Measurements from ENCODE around the gene PBX4. TPM values are rescaled to one million over a fixed set of nuclear protein-coding genes. Genes with fewer than 3 reads are reported as not detected.

Gene PBX4
- total and polyA plus RNA-seq, 2 donors (not counting 1 experiment from before 2014, with no cell fraction given): 11.7 TPM

- no peak overlapping the region for H2AFZ ChIP-seq (ENCODE audit: insufficient read depth, low read depth, low read length, poor library complexity, severe bottlenecking)
- intact Hi-C loops (cut with micrococcal nuclease): no loop called here
- WGBS (ENCODE audit: insufficient coverage): 52% methylated on average over 58 of the region's 59 CpGs
- H3K9ac ChIP-seq (ENCODE audit: low read length): no peak overlapping the region
- CTCF ChIA-PET: no interaction called here
- POLR2A ChIA-PET: interaction anchor here (0.6 kb wide), 1 partner anchor 101 kb away, joined by 5 read pairs; no protein-coding TSS in a partner anchor
- Mint-ChIP-seq H3K27ac (no peak overlapping the region), H3K4me3 (peak overlapping the region; percentile 56), H3K4me1 (peaks cover 25% of the 10 kb centered on the region), H3K9me3 (ENCODE audit: insufficient read depth) (no peaks in the 10 kb centered on the region), H3K27me3 (peaks cover 19% of the 10 kb centered on the region)
- H3K27me3 ChIP-seq (replicated peaks in 1 of 4; ENCODE audit: control extremely low read depth in 1 of 4, control insufficient read depth in 3 of 4, insufficient read depth in 4 of 4, low read length in 3 of 4): peaks cover 0 to 45% (median 21%) of the 10 kb centered on the region in 4 experiments
- H3K36me3 ChIP-seq (replicated peaks in 1 of 2; ENCODE audit: control extremely low read depth in 1 of 2, control insufficient read depth in 1 of 2, extremely low read depth in 1 of 2, insufficient read depth in 2 of 2, low read length in 1 of 2): no peaks in the 10 kb centered on the region
- peaks cover 39 to 41% of the 10 kb centered on the region in 2 donors for H3K4me1 ChIP-seq (ENCODE audit: control insufficient read depth in 2 of 2, insufficient read depth in 2 of 2, low read length in 2 of 2)
- no peak for TF ChIP-seq EZH2 (IDR thresholded peaks at IDR 0.05; ENCODE audit: borderline replicate concordance, insufficient read depth, low read depth, low read length, poor library complexity, severe bottlenecking)
- TF ChIP-seq, protein P1, sequence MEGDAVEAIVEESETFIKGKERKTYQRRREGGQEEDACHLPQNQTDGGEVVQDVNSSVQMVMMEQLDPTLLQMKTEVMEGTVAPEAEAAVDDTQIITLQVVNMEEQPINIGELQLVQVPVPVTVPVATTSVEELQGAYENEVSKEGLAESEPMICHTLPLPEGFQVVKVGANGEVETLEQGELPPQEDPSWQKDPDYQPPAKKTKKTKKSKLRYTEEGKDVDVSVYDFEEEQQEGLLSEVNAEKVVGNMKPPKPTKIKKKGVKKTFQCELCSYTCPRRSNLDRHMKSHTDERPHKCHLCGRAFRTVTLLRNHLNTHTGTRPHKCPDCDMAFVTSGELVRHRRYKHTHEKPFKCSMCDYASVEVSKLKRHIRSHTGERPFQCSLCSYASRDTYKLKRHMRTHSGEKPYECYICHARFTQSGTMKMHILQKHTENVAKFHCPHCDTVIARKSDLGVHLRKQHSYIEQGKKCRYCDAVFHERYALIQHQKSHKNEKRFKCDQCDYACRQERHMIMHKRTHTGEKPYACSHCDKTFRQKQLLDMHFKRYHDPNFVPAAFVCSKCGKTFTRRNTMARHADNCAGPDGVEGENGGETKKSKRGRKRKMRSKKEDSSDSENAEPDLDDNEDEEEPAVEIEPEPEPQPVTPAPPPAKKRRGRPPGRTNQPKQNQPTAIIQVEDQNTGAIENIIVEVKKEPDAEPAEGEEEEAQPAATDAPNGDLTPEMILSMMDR (IDR thresholded peaks at IDR 0.05): no peak
- no peak overlapping the region for H3K27ac ChIP-seq (ENCODE audit: low read length in 2 of 2)
- H3K4me2 ChIP-seq (replicated peaks; ENCODE audit: low read depth, low read length, poor library complexity, severe bottlenecking): peak overlapping the region; percentile 72
- DNase-seq (no peak), ATAC-seq (ENCODE audit: low read depth) (no peak)
- H3K9me3 ChIP-seq (ENCODE audit: control extremely low read depth in 1 of 3, control insufficient read depth in 2 of 3, insufficient read depth in 1 of 3, low read length in 2 of 3): peaks cover 0 to 37% (median 0%) of the 10 kb centered on the region in 3 donors
- H4K20me1 ChIP-seq (ENCODE audit: control insufficient read depth, insufficient read depth, low read length, poor library complexity, severe bottlenecking): no peaks in the 10 kb centered on the region
- H3K4me3 ChIP-seq (ENCODE audit: control extremely low read depth in 1 of 5, extremely low read depth in 1 of 5, insufficient read depth in 1 of 5, low read depth in 2 of 5, low read length in 4 of 5): peak overlapping the region in 1 of 5 experiments; percentile 41
- H3K79me2 ChIP-seq (ENCODE audit: control insufficient read depth, insufficient read depth, low read length): no peaks in the 10 kb centered on the region
Measured at GRCh38 chr19:19537075-19538048, 81.1 kb downstream of the PBX4 start.
